HL-60 (cell line): Measurements from ENCODE around the gene PTDSS2.

Source experiments
- POLR2AphosphoS5 ChIP-seq: IDR thresholded peaks from 2 replicates; pipeline ENCODE4 v1.6.1; 2012; ENCODE audit warnings: low read depth
- TF ChIP-seq, protein P1 (sequence below): IDR thresholded peaks from one replicate; pipeline ENCODE4 v1.5.1; 2011; ENCODE audit warnings: low read length, control low read depth, inconsistent platforms; ENCODE audit not compliant: insufficient read depth

DNA sequence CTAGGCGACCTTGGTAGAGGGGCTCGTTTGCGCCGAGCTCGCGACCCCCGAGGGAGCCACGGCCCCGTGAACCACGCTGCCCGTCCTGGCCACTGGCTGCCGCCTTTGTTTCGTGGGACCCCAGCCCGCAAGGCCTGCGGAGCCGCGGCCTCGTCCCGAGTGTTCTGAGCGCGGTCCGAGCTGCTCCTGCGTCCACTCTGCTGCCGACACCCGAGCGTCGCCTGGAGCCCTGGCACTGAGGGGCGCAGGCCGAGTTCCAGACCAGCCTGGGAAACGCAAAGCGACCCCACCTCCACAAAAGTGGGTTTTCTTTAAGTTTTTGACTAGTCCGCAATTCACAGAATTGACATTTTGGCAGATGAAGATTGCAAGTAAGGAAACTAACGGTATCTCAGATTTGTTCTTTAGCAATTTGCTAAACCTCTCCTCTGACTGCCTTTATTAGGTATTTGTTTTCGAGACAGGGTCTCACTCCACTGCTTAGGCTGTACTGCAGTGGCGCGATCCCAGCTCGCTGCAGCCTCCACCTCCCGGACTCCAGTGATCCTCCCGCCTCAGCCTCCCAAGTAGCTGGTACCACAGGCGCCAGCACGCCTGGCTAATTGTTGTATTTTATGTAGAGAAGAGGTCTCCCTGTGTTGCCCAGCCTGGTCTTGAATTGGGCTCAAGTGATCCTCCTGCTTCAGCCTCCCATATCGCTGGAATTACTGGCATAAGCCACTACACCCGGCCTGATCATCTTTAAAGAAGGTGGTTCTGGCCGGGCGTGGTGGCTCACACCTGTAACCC lies 57.8 kb downstream of the PTDSS2 start:
- TF ChIP-seq, protein P1, sequence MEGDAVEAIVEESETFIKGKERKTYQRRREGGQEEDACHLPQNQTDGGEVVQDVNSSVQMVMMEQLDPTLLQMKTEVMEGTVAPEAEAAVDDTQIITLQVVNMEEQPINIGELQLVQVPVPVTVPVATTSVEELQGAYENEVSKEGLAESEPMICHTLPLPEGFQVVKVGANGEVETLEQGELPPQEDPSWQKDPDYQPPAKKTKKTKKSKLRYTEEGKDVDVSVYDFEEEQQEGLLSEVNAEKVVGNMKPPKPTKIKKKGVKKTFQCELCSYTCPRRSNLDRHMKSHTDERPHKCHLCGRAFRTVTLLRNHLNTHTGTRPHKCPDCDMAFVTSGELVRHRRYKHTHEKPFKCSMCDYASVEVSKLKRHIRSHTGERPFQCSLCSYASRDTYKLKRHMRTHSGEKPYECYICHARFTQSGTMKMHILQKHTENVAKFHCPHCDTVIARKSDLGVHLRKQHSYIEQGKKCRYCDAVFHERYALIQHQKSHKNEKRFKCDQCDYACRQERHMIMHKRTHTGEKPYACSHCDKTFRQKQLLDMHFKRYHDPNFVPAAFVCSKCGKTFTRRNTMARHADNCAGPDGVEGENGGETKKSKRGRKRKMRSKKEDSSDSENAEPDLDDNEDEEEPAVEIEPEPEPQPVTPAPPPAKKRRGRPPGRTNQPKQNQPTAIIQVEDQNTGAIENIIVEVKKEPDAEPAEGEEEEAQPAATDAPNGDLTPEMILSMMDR: no peak
- TF ChIP-seq POLR2AphosphoS5: no peak
